Muscle of leg (tissue), 11 donors: ENCODE data around the gene SLC8A1. TPM values are rescaled to one million over a fixed set of nuclear protein-coding genes. Genes with fewer than 3 reads are reported as not detected.

Experiments
- DNase-seq: peaks from one replicate; pipeline ENCODE4 v3.0.0; 2013
- H3K27ac ChIP-seq: one replicate; pipeline ENCODE4 v1.5.1; 2013; ENCODE audit warnings: mild to moderate bottlenecking, low read length, control low read depth
- H3K27me3 ChIP-seq: one replicate; pipeline ENCODE4 v1.6.1; 2013; ENCODE audit warnings: low read length; ENCODE audit not compliant: control insufficient read depth, insufficient read depth
- H3K36me3 ChIP-seq: one replicate; pipeline ENCODE4 v1.6.1; 2013; ENCODE audit warnings: low read length; ENCODE audit not compliant: control insufficient read depth, insufficient read depth
- H3K4me1 ChIP-seq: one replicate; pipeline ENCODE4 v1.6.1; 2013; ENCODE audit warnings: low read length; ENCODE audit not compliant: control insufficient read depth, insufficient read depth
- H3K4me3 ChIP-seq: one replicate; pipeline ENCODE4 v1.5.1; 2013; ENCODE audit warnings: low read length, control low read depth
- H3K9me3 ChIP-seq: replicated peaks from 2 replicates; pipeline ENCODE4 v1.6.1; 2013; ENCODE audit warnings: low read depth, low read length; ENCODE audit not compliant: control insufficient read depth
- WGBS: methylation state at CpG from one replicate; pipeline ENCODE4 v1.1.5; 2013; ENCODE audit warnings: missing lambda C conversion rate; ENCODE audit not compliant: insufficient coverage; 5-methylcytosine and 5-hydroxymethylcytosine counted together
- polyA plus RNA-seq, 8 donors: library from polyadenylated mRNA; unstranded; fragments of 120-200 nt; gene quantifications; one replicate each; pipeline versions ENCODE4 v1.2.1 to v1.2.3, GENCODE V29; 2013; ENCODE audit warnings: inconsistent platforms in 1 of 8, low replicate concordance in 1 of 8; ENCODE audit not compliant: insufficient read length in 8 of 8, insufficient read depth in 1 of 8
- total RNA-seq: library from RNA; stranded (reverse); fragments of 120-200 nt; gene quantifications from one replicate; pipeline ENCODE4 v1.2.4, GENCODE V29; 2013

Gene SLC8A1
- total and polyA plus RNA-seq, 9 donors = 4.9 to 36.8 (median 8.9) TPM

GRCh38 chr2:40270372-40270771 lies 181.5 kb downstream of the SLC8A1 start:
- no peaks in the 10 kb centered on the region for H3K36me3 ChIP-seq
- H3K4me3 ChIP-seq = no peak overlapping the region
- WGBS = 100% methylated on average over 1 of the region's 2 CpGs
- no peaks in the 10 kb centered on the region for H3K9me3 ChIP-seq
- H3K27ac ChIP-seq = no peak overlapping the region
- DNase-seq = no peak
- no peaks in the 10 kb centered on the region for H3K4me1 ChIP-seq
- H3K27me3 ChIP-seq = no peaks in the 10 kb centered on the region

DNA sequence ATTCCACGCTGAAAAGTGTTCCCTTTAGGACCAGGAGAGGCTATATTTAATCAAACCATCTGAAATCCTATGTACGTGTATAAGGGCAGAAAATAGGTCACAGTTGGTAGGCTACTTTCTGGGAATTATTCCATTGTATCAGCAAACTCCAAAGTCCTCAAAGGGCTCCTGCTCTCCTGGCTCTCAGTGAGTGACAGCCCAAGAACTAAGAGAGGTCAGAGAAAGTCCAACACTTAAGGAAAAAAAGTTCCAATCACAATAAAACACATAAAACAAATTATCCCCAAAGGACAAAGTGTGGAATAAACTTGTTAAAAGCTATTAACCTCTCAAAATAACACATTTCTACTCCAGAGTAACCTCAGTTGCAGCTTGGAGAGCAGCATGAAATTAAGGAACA lies 183.3 kb downstream of the SLC8A1 start:
- Histone ChIP-seq H3K36me3 (no peaks in the 10 kb centered on the region), H3K27me3 (no peaks in the 10 kb centered on the region), H3K4me3 (no peak overlapping the region), H3K4me1 (no peaks in the 10 kb centered on the region), H3K27ac (no peak overlapping the region), H3K9me3 (no peaks in the 10 kb centered on the region)
- DNase-seq = no peak
- no CpG with 5 or more reads among the region's 2 CpGs for WGBS

DNA sequence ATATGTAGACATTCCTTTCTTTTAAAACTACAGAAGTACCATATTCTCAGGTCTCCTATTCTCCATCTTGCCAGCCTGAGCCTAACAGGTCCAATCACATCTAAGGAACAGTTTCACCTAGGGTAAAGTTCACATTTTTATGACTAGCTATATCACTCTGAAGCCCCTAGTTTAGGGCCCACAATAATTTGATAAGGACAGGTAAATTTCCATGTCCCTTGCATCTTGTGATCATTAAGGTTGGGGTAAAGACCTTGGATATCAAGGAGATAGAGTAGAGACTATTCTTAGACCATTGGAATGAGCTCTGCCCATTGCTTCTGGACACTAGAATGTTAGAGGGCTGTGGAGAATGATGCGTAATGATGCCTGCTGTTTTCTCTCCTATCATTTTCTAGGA lies 185.7 kb downstream of the SLC8A1 start:
- Histone ChIP-seq H3K36me3 (no peaks in the 10 kb centered on the region), H3K27me3 (no peaks in the 10 kb centered on the region), H3K9me3 (no peaks in the 10 kb centered on the region), H3K4me3 (no peak overlapping the region), H3K4me1 (no peaks in the 10 kb centered on the region), H3K27ac (no peak overlapping the region)
- DNase-seq = no peak
- WGBS = no CpG with 5 or more reads among the region's 1 CpG

DNA sequence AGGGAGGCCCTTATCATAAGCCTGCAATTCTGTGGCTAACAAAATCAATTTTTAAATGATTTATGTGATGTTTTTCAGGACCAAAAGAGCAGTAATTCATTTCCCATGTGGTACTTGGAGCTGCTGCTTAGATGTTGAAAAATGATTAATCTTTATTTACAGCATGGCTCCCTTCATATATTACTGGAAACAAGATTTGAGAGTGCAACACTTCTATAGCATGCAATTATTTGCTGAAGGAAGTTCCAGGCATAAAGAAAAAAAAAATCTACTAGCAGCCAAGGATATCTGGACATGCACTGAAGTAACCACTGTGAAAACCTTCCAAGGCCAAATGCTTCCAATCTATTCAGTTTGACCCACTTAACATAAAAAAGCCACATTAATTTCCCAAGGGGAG lies 186.3 kb downstream of the SLC8A1 start:
- DNase-seq = peak; percentile 51
- H3K27ac ChIP-seq = no peak overlapping the region
- H3K4me3 ChIP-seq = no peak overlapping the region
- no peaks in the 10 kb centered on the region for H3K9me3 ChIP-seq
- H3K27me3 ChIP-seq = no peaks in the 10 kb centered on the region
- H3K36me3 ChIP-seq = no peaks in the 10 kb centered on the region
- no peaks in the 10 kb centered on the region for H3K4me1 ChIP-seq

DNA sequence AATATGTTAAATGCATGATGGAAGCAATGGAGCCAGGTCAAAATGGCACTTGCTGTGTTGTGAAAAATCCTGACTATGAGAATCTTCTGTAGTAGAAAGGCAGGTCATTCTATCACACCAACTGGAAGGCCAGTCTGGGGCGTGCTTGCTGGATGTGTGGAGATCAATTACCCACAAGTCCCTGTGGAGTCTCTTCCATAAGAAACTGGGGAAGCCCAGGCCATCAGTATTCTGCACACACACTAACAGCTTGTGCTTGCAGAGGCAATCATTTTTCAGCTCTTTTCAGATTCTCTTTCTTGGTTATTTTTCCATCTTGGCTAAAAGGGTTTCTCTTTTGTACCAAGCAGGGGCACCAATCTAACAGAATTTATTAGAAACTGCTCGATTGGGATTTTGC lies 190.8 kb downstream of the SLC8A1 start:
- Histone ChIP-seq H3K36me3 (no peaks in the 10 kb centered on the region), H3K4me1 (no peaks in the 10 kb centered on the region), H3K27me3 (no peaks in the 10 kb centered on the region), H3K9me3 (no peaks in the 10 kb centered on the region), H3K4me3 (no peak overlapping the region), H3K27ac (no peak overlapping the region)
- no CpG with 5 or more reads among the region's 2 CpGs for WGBS
- no peak for DNase-seq

DNA sequence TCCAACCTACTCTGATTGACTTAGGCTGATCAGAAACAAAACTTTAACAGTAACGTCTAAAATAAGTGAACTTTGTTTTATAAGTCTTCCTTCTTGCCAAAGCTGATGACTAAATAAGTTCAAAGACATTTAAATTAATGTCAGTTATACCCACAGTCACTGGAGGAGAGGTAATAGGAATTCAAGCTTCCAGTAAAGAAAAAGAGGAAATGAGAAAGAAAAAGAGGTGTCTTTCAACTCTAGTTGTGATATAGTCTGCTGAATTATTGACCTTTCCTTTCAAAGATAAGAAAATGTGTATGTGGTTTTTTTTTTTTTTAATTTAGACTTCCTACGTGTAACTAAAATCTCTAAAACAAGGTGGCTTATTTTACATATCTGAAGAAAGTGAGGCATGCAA lies 191.5 kb downstream of the SLC8A1 start:
- Histone ChIP-seq H3K4me1 (no peaks in the 10 kb centered on the region), H3K4me3 (no peak overlapping the region), H3K27ac (no peak overlapping the region), H3K27me3 (no peaks in the 10 kb centered on the region), H3K36me3 (no peaks in the 10 kb centered on the region), H3K9me3 (no peaks in the 10 kb centered on the region)
- DNase-seq = no peak
- no CpG with 5 or more reads among the region's 2 CpGs for WGBS

DNA sequence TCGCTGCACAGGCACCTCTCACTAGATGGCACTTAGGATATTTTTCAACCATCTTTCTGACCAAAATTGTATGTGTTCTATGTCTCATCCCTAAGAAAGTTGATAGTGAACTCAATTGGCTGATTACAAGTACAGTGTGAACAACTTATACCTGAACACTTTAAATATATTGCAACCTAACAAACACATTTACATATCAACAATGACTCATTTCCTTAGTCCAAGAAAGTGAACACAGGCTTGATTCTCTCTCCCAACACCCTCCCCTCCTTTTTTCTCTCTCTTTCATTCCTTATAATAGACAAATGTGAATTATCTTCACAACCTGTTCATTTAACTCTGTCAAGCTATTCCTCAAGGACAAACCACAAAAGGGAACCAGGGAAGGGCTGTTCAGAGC lies 192.0 kb downstream of the SLC8A1 start:
- H3K4me1 ChIP-seq = no peaks in the 10 kb centered on the region
- no peaks in the 10 kb centered on the region for H3K9me3 ChIP-seq
- no CpG with 5 or more reads among the region's 1 CpG for WGBS
- no peaks in the 10 kb centered on the region for H3K27me3 ChIP-seq
- H3K27ac ChIP-seq = no peak overlapping the region
- H3K4me3 ChIP-seq = no peak overlapping the region
- no peak for DNase-seq
- H3K36me3 ChIP-seq = no peaks in the 10 kb centered on the region

GRCh38 chr2:40258135-40258457 lies 193.8 kb downstream of the SLC8A1 start:
- Histone ChIP-seq H3K27me3 (no peaks in the 10 kb centered on the region), H3K36me3 (no peaks in the 10 kb centered on the region), H3K27ac (no peak overlapping the region), H3K4me3 (no peak overlapping the region), H3K4me1 (no peaks in the 10 kb centered on the region), H3K9me3 (no peaks in the 10 kb centered on the region)
- WGBS = 71% methylated on average over 1 of the region's 4 CpGs
- DNase-seq = no peak

DNA sequence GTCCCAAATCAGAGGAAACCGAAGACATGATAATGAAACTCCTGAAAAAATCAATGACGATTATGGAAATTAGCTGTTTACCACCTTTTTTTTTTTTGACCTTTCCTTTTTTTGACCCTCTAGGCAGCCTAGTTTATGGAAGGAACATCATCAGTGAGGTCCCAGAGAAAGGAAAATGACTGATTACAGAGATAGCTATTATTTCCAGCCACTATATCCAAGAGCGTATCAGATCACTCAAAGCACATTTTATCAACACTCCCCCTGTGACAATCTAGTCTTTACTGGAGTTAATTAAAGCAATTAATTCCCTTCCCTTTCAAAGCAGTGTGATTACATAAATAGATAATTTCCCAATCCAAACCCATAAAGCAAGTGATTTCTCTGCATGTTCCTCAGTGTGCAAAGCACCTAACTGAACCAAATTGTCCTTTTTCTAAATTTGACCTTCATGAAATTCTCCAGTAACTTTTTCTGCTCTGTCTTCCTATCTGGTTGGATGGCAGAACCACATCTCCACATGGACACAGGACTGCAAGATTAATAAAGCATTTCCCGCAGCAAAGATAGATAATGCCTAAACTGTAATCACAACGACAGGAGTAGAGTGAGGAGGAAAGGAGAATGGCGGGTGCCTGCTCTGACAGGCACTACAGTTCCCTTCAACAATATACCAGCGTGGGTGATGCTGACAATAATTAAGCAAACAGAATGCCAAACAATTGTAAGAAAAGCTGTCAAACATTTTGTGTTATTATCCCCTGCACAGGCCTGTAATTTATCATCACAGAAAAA lies 194.4 kb downstream of the SLC8A1 start:
- no peaks in the 10 kb centered on the region for H3K27me3 ChIP-seq
- no peak overlapping the region for H3K27ac ChIP-seq
- DNase-seq = no peak
- no CpG with 5 or more reads among the region's 7 CpGs for WGBS
- no peaks in the 10 kb centered on the region for H3K9me3 ChIP-seq
- H3K36me3 ChIP-seq = no peaks in the 10 kb centered on the region
- no peaks in the 10 kb centered on the region for H3K4me1 ChIP-seq
- H3K4me3 ChIP-seq = no peak overlapping the region

- H3K4me3 ChIP-seq = no peak overlapping the region
- no peaks in the 10 kb centered on the region for H3K9me3 ChIP-seq
- no peak for DNase-seq
- H3K4me1 ChIP-seq = no peaks in the 10 kb centered on the region
- no peaks in the 10 kb centered on the region for H3K36me3 ChIP-seq
- no peaks in the 10 kb centered on the region for H3K27me3 ChIP-seq
- H3K27ac ChIP-seq = no peak overlapping the region
Measured at GRCh38 chr2:40256649-40257048, 195.2 kb downstream of the SLC8A1 start.

DNA sequence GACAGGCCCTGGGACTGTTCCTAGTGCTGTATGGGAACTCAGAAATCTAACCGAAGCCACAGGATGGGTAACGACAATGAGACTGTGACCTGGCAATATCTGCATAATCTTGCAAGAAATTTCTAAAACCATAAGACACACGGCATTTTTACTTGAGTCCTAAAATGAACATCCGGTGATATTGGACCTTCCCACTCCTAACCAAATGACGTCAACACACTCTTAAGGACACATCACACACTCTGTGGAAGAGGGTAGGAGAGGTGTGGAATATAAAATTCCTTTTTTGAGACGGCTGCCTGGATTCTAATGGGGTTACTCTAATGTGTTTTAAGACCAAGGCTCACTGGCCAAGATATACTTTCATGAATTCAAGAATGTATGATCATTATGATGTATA lies 195.9 kb downstream of the SLC8A1 start:
- Histone ChIP-seq H3K36me3 (no peaks in the 10 kb centered on the region), H3K4me3 (no peak overlapping the region), H3K27ac (no peak overlapping the region), H3K9me3 (no peaks in the 10 kb centered on the region), H3K4me1 (peaks cover 3% of the 10 kb centered on the region), H3K27me3 (no peaks in the 10 kb centered on the region)
- no peak for DNase-seq
- WGBS = no CpG with 5 or more reads among the region's 6 CpGs
